ENCODE results near the gene PFKFB2.

The PFKFB2 gene

GRCh38 chr1:207014728-207015127 lies 38.3 kb upstream of the PFKFB2 start:
- DNase-seq (ENCODE audit: low read depth in 1 of 2, low spot score in 1 of 2), result no peak
- Histone ChIP-seq H3K27me3 (ENCODE audit: insufficient read depth, poor library complexity, severe bottlenecking) (no peaks in the 10 kb centered on the region), H3K27ac (replicated peaks) (no peak overlapping the region), H3K4me3 (replicated peaks; ENCODE audit: insufficient read depth, low read length) (no peak overlapping the region)
- TF ChIP-seq SPI1 (IDR thresholded peaks at IDR 0.05; ENCODE audit: borderline replicate concordance, low read depth) (no peak), GABPA (IDR thresholded peaks at IDR 0.05; ENCODE audit: low read depth) (no peak), POLR2AphosphoS5 (IDR thresholded peaks at IDR 0.05; ENCODE audit: low read depth) (no peak), REST (IDR thresholded peaks at IDR 0.05; ENCODE audit: insufficient replicate concordance, low read depth) (no peak), CTCF (IDR thresholded peaks at IDR 0.05; ENCODE audit: insufficient read depth, low read length) (no peak)

GRCh38 chr1:207015791-207016190 lies 37.3 kb upstream of the PFKFB2 start:
- no peak for TF ChIP-seq POLR2AphosphoS5 (IDR thresholded peaks at IDR 0.05; ENCODE audit: low read depth)
- no peak for TF ChIP-seq GABPA (IDR thresholded peaks at IDR 0.05; ENCODE audit: low read depth)
- TF ChIP-seq CTCF (IDR thresholded peaks at IDR 0.05; ENCODE audit: insufficient read depth, low read length), result no peak
- TF ChIP-seq SPI1 (IDR thresholded peaks at IDR 0.05; ENCODE audit: borderline replicate concordance, low read depth), result no peak
- TF ChIP-seq REST (IDR thresholded peaks at IDR 0.05; ENCODE audit: insufficient replicate concordance, low read depth), result no peak
- Histone ChIP-seq H3K27ac (replicated peaks) (no peak overlapping the region), H3K27me3 (ENCODE audit: insufficient read depth, poor library complexity, severe bottlenecking) (no peaks in the 10 kb centered on the region), H3K4me3 (replicated peaks; ENCODE audit: insufficient read depth, low read length) (no peak overlapping the region)
- no peak for DNase-seq (ENCODE audit: low read depth in 1 of 2, low spot score in 1 of 2)

GRCh38 chr1:207017615-207018559 lies 35.2 kb upstream of the PFKFB2 start:
- peak in 1 of 2 experiments; percentile 17 for DNase-seq (ENCODE audit: low read depth in 1 of 2, low spot score in 1 of 2)

More at GRCh38 chr1:207017615-207018559, 35.2 kb upstream of the PFKFB2 start:
- Histone ChIP-seq H3K27ac (replicated peaks) (no peak overlapping the region), H3K27me3 (ENCODE audit: insufficient read depth, poor library complexity, severe bottlenecking) (no peaks in the 10 kb centered on the region), H3K4me3 (replicated peaks; ENCODE audit: insufficient read depth, low read length) (no peak overlapping the region)
- TF ChIP-seq SPI1 (IDR thresholded peaks at IDR 0.05; ENCODE audit: borderline replicate concordance, low read depth), result no peak
- no peak for TF ChIP-seq CTCF (IDR thresholded peaks at IDR 0.05; ENCODE audit: insufficient read depth, low read length)
- no peak for TF ChIP-seq GABPA (IDR thresholded peaks at IDR 0.05; ENCODE audit: low read depth)
- TF ChIP-seq POLR2AphosphoS5 (IDR thresholded peaks at IDR 0.05; ENCODE audit: low read depth), result no peak
- TF ChIP-seq REST (IDR thresholded peaks at IDR 0.05; ENCODE audit: insufficient replicate concordance, low read depth), result no peak

Data from HL-60 (cell line).